Measurements from ENCODE around the gene STRN4. TPM values are rescaled to one million over a fixed set of nuclear protein-coding genes. Genes with fewer than 3 reads are reported as not detected.

The STRN4 gene
- polyA plus RNA-seq, 12 donors, result 40.0 to 75.7 (median 44.8) TPM; not detected in 1

DNA sequence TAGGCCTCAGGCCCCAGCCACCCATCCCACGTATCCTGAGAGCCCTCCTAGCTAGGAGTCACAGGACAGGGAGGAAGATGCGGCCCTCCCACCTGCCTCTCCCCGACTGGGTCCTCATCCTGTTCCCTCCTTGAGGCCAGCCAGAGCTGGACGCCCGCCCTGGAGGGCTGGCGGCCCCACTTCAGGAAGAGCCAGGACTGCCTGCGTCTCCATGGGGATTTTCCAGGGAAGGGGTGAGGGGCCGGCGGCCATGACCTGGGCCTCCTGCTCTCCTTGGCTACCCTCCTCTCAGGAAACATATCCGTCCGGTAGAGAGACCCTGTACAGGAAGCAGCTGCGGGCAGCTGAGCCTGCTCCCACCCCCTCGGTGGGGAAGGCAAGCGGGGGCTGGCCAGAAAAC, 18.0 kb downstream of the STRN4 start:
- no peak for DNase-seq

DNA sequence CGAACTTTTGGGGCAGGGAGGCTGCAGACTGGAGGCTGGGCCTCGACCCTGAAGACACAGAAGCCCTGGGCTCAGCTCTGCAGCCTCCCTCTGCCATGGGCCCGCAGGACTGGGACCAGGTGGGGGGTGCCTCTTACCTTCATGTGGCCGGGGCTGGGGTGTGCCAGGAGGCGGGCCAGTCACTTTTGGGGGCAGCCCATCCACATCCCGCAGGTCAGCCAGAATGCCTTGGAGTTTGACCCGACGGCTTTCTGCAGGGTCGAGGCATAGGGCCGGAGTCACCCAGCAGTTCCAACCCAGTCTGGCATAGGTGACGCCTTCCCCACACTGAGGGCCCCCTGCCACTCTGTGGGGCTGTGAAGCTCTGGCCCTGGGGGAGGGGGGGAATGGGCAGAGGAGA, 18.5 kb downstream of the STRN4 start:
- DNase-seq, result no peak

DNA sequence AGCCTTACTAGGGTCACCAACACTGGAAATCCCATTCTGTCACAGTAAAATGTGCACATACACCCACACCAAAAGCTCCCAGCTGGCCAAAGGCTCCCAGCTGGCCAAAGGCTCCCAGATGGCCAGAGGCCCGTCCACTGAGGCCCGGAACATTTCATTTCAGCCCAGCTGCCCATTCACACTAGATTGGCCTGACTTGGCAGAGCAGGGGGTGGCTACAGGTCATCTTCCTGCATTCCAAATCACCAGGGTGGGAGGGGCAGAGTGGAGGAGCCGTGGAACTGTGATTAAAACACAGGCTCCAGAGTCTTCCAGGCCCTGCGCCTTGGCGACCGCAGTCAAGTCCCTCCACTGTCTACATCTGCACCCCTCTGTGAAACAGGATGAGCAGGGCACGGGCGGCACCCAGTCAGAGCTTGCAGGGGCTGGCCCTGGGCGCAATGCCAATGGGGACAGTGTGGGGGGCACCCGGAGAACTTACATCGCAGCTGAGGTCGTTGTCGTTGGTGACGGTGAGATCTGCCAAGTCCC, 19.2 kb downstream of the STRN4 start:
- no peak for DNase-seq

DNA sequence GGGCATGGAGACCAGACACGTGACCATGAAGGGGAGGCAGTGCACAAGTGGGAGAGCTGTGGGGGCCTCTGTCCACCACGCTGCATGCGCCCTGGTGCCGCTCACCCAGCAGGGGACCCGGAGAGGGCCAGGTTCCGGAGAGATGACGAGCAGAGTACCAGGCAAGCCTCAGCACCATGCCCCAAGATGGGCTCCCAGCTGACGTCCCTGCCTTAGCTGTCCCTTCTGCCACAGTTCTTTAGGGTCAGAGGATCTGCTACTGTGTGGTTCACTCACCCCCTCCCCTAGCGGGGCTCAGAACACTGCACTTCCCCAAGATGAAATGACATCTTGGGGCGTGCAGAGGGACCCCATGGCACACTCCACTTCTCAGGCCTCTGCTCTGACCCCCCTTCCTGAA, 19.7 kb downstream of the STRN4 start:
- DNase-seq, result no peak

GRCh38 chr19:46725859-46726393, 20.3 kb downstream of the STRN4 start:
- DNase-seq, result no peak

DNA sequence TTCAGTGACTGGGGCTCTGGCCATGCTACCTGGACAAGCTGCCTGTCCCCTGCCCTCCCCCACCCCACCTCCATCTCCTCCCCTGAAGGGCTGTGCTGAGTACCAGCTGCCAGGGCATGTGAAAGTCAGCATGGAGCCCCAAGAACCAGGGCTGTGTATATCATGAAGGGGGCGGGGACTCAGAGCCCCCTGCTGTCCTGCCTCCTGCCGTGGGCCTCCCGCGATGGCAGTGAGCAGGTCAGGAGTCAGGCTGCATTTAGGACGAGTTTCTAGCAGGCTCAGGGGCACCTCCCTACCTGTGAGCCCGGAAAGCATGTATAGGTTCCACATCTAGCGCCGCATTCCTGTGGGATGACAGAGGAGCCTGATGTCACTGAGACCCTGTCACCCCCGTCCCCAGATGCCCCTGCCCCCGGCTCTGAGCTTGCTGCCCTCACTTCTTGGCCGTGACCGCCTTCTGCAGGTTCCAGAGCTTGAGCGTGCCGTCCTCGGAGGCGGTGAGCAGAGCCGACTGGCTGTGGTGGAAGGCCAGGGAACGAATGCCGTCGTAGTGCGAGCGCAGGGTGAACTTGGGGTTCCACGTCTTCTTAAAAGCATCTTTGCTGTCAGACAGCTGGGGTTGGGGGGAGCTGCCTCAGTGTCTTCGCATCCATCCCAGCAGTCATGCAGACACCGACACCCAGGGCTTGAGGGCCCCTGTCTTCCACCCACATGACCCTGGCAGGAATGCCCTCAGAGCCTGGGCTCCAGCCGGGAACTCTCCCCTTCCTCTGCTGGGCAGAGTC, 21.0 kb downstream of the STRN4 start:
- DNase-seq, result no peak

- no peak for DNase-seq
Measured at GRCh38 chr19:46724468-46724867, 21.8 kb downstream of the STRN4 start.

- DNase-seq, result no peak
Measured at GRCh38 chr19:46723471-46723870, 22.8 kb downstream of the STRN4 start.

DNA sequence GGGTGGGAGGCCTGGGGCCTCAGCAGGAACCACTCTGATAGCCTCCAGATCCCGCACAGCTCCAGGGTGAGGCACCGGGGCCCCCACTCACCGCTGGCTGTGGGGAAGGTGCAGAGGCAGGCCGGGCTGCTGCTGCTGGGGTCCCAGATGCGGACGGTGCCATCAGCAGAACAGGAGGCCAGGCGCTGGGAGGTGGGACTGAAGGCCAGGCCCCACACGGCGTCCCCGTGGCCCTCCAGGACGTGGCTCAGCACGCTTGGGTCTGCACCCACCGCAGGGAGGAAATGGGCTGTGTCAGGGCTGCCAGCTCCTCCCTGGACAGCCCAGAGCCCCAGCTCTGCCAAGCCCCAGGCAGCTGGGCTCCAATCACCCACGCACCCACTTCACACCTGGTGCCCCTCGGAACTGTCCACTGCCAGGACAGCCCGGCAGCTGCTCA, 23.2 kb downstream of the STRN4 start:
- DNase-seq, result no peak

GRCh38 chr19:46722421-46723022, 23.7 kb downstream of the STRN4 start:
- no peak for DNase-seq

DNA sequence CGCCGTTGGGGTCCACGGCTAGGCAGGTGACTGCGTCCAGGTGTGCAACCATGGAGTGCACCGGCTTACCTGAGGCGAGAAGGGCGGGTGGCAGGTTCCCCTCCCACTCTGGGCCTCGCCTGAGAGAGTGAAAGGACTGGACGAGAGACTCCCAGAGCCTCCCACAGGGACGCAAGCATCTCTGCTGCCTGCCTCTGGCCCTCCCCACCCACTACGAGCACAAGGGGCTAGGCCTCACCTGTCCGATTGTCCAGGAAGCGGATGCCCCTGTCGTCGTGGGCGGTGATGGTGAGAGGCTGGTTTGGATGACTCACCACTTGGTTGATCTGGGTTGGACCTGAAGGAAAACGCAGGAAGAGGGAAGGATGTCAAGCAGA, 24.3 kb downstream of the STRN4 start:
- DNase-seq, result no peak

DNA sequence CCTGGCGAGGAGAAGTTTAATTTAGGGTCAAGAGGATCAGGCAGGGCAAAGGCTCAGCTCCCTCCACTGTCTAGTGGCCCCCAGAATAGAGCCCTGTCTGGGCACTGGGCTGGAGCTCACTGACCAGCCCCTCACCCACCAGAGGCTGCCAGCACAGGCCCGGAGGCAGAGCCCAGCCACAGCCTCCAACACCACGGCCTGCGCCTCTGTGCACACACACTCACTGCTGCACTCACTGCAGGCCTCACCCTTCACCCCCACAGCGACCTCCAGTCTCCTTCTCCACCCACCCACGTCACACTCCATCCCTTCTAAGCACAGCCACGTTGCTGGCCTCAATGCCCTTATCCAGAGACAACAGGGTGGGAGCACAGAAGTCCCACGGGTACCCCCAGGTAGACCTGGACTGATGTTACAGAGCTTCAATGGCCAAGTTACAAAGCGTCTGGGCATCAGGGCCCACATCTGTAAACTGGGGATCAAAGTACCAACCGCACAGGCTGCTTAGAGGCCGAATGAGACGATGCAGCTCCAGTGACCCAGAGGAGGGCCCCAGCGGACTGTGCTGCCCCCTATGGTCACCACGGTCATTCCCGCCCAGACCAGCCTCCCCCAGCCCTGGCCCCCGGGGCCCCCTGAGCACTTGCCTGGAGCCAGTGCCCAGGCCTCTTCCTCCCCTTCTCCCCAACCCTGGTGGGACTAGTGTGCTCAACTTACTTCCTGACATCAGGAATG, 24.8 kb downstream of the STRN4 start:
- DNase-seq, result no peak

DNA sequence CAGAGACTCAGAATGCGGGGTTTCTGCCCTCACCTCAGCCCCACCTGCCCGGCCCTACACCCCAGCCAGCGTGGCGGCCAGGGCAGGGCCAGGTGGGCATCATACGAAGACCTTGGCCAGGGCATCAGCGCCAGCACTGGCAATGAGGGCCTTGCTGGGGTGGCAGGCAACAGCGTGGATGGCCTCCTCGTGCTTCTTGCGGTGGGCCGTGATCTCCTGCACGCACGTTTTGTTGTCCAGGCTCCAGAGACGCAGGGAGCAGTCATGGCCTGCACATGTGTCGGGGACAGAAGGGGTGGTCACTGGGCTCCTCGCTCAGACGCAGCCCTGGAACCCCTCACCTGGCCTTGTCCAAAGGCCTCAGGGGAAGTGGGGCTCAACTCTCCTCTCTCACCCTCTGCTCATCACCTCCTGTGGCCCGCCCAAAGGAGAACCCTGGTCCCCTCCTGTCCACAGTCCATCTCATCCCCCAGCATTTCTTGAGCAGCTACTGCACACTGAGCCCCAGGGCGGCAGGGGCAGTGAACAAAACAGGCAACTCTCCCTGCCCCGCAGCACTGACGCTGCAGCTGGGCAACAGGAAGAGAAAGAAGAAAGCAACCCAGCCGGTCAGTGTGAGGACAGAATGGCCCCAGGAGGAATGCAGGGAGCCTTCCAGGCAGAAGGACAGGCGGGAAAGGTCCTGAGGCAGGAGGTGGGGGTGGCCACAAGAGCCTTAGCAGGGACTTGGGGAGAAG, 25.6 kb downstream of the STRN4 start:
- no peak for DNase-seq

DNA sequence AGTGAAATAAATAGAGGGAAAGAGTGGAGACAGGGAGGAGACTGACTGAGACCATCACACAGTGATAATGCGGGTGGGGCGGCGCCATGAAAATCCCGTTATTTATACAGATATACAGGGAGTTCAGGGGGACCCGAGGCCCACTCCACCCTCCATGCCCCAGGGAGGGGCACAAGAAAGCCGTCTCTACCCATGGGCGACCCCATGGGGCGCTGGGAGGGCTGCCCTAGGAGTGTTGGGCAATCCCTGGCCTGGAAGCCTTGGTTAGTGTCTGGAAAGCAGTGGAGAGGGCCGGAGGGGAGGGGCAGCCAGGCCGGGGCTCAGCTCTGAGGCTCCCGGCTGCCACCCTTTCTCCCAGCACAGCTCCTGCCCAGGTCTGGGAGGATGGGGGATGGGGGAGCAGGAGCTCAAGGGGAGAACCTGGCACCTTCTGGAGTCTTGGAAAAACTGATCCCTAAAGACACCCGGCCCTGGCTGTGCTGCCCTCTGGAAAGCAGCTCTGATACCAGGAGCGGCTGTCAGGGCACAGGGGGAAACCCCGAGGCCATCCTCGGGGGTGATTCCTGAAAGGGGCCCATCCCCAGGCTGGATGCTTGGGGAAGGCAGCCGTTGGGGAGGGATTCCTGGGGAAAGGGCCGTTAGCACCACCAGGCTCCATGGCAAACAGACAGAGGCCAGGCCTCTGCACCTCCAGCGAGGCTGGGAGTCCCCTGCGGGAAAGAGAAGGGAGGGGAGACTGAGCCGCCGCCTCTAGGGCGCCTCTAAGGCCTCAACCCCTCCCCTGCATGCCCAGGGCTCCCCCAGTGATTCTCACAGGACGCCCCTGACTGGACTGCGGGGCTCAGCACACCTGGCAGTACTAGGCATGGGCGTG, 26.4 kb downstream of the STRN4 start:
- DNase-seq, result no peak

DNA sequence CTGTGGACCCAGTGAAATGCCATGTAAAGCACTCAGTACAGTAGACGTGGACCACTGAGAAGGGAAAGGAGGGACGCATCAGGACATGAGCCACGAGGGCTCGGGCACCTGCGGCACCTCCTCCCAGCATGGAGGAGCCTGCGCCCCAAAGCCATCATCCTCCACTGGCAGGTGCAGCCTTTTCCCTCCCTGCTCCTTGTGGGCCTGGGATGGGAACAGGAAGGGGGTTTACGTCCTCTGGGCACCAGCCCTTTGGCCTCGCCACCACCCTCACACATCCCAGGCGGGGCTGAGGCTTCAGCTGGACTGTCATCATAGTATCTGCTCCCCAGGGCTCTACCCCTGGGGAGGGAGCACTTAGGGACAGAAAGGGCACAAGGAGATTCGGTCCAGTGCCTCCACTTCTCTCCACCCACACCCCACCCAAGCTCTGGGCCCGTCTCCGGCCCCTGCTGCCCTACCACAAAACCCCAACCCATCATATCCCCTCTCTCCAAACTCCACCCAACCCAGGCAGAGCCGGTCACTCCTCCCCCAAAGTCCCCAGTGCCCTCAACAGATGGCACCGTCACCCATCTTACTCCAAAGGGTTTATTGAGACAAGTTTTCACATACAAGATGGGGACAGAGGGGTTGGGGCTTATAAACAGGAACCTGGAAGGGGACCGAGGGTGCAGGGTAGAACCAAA, 27.2 kb downstream of the STRN4 start:
- DNase-seq, result no peak

- DNase-seq, result no peak
Measured at GRCh38 chr19:46718157-46718933, 27.9 kb downstream of the STRN4 start.

DNA sequence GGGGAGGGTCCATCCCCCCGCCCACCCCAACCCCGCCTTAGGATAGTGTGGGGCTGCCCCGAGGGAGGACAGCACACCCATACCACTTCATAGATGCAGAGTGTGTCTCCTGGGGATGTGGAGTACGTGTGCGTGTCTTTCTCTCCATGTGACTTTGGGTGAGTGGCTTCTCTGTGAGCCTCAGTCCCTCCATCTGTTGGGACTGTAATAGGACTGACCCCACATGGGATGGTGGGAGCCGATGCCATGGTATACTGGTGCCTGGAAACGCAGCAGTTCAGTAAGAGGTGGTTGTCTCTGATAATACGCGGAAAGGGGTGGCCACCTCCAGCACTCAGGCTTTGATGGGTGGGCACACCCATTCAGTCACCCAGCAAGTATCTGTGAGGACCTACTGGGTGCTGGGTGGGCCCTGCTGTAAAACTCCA, 28.5 kb downstream of the STRN4 start:
- no peak for DNase-seq

DNA sequence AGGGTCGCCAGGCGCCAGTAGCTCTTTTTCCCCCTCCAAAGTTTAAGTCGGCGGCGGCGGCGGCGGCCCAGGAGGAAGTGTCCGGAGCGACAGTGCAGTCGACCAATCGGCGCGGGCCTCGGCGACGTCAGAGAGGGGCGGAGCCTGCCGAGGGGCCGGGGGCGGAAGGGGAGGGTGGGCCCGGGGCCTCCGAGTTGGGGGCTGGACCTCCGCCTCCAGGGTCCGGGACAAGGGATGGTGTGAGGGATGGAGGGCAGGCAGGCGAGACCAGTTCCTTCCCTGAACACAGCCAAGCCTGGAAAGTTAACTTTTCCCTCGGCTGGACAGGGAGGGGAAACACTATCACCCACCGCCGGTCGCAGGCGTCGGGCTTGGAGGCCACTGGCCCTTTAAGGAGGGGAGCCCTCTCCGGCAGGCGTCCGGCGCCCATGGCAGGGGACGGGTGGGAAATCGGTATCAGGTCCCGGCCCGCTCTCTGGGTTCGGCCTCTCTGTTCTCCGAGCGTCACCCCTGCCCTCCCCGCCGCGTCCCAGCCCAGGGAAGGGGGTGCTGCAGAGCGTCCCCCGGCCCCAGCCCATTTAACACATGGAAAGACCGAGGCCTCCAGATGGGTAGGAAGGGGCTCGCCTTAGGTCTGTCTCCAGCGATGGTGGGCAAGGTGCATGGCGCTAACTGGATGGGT, 29.1 kb downstream of the STRN4 start, which contains the start of gene PRKD2:
PRKD2 (minus strand) TSS at position 81 of the 682 bp plus-strand sequence. CDS start 744 bp downstream, outside the sequence.
- peak; percentile 93 for DNase-seq

All from muscle of arm (tissue), 12 donors.